LHCN-M2 (cell line): ENCODE results near the gene PRPSAP2. TPM values are rescaled to one million over a fixed set of nuclear protein-coding genes. Genes with fewer than 3 reads are reported as not detected.
"Not testable (repeated sequence)": the region's sequence is repeated elsewhere in the genome, so short reads cannot be mapped to it uniquely, and the experiment has no call there.

Source experiments
- DNase-seq: peaks from one replicate; pipeline ENCODE4 v3.0.0-alpha.2; 2012; ENCODE audit warnings: low read depth
- total RNA-seq: library from RNA; depleted of rRNA; stranded (reverse); fragments of >200 nt; gene quantifications from 2 replicates; pipeline ENCODE4 v1.2.3, GENCODE V29; 2014

Gene PRPSAP2
- total RNA-seq, 1 experiment from 2014 or later = 33.4 TPM

DNA sequence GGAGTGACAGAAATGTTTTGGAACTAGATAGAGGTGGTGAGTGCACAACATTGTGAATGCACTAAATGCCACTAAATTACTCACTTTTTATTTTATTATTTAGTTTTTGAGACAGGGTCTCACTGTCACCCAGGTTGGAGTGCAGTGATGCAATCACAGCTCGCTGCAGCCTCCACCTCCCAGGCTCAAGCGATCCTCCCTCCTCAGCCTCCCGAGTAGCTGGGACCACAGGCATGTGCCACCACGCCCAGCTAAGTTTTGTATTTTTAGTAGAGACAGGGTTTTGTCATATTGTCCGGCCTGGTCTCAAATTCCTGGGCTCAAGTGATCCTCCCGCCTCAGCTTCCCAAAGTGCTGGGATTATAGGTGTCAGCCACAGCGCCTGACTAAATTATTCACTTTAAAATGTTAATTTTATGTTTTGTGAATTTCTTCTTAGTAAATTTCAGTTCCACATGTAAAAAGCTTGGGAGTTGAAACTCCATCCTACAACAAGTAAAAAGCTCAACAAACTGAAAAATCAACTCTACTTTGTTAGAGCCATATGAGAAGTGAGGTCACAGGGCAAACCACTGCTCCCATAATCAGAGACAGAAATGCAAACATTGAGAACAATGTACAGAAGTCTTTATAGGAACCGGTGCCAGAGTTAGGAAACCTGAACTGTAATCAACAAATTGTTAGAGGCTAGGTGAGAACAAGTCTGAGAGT is 80.2 kb downstream of the PRPSAP2 start:
- DNase-seq = no peak

DNA sequence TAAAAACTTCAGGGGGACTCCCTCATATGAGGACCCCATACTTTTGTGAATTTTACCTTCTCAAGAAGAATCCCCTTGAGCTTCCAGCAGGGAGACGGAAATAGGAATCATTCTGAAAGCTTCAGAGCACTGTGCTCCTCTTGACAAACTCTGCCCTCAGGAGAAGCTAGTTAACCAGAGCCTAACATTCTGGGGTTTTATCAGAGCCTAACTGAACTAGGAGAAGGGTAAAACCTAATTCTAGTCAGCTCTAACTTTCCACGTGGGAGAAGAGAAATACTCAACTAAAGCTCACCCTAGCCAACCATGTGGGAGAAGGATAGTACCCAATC is 80.7 kb downstream of the PRPSAP2 start:
- DNase-seq = no peak

GRCh38 chr17:18944646-18945045 is 86.7 kb downstream of the PRPSAP2 start:
- DNase-seq = no peak

DNA sequence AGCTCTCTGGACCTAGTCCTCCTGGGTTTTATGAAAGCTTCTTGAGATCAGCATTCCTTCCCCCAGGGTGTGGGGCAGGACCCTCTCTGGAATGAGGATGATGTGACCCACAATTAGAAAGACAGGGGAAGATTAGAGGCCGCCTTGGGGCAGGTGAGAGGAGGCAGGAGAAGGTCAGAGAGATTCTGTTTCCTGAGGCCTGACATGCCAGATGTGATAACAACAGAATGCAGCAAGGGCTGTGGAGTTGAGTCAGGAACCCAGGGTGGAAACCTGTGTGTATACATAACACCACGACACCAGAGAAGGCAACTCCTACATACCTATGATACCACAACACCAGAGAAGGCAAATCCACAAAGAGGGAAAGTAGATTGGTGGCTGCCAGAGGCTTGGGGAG is 88.6 kb downstream of the PRPSAP2 start:
- no peak for DNase-seq

GRCh38 chr17:18947866-18948265 is 89.9 kb downstream of the PRPSAP2 start:
- no peak for DNase-seq

DNA sequence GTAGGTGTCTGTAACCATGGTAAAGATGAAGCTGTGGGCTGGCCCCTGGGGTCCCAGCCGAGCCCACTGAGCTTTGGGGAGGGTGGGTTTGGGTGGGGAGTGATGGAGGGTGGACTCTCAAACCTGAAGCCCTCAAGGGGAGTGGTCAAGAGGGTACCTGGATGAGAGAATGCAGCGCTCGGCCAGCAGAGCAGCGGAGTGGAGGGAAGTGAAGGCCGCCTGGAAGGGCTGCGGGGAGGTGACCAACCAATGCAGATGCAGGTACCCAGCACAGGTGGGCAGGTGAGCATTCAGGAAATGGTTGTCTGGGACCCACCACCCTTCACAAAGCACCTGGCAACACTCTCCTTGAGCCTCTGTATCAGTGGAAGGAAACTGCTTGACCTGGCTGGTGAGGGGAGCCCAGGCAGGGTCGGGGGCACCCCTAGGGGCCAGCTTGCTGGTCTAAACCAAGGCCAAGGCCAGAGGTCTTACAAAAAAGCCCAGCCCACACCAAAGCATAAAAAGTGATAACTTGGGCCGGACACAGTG is 90.6 kb downstream of the PRPSAP2 start:
- DNase-seq = no peak

DNA sequence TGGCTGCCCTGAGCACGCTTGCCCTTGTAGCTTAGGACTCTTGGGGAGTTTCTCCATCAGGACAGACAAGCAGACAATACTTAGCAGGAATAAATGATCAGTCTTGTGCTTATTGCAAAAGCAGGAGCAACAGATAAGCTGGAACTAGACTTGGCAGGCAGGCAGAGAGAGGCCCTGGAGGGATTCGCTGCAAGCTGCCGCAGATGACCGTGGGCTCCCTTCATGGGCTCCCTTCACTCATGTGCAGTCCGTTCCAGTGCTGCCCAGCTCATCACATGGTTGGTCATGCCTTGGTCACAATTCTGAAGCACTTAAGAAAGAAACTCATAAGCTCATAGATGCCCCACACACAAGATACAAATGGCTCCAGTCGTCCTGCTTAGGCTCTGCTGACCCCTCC is 91.6 kb downstream of the PRPSAP2 start:
- DNase-seq = no peak

- DNase-seq = no peak
Measured at GRCh38 chr17:18950346-18950745, 92.4 kb downstream of the PRPSAP2 start.

DNA sequence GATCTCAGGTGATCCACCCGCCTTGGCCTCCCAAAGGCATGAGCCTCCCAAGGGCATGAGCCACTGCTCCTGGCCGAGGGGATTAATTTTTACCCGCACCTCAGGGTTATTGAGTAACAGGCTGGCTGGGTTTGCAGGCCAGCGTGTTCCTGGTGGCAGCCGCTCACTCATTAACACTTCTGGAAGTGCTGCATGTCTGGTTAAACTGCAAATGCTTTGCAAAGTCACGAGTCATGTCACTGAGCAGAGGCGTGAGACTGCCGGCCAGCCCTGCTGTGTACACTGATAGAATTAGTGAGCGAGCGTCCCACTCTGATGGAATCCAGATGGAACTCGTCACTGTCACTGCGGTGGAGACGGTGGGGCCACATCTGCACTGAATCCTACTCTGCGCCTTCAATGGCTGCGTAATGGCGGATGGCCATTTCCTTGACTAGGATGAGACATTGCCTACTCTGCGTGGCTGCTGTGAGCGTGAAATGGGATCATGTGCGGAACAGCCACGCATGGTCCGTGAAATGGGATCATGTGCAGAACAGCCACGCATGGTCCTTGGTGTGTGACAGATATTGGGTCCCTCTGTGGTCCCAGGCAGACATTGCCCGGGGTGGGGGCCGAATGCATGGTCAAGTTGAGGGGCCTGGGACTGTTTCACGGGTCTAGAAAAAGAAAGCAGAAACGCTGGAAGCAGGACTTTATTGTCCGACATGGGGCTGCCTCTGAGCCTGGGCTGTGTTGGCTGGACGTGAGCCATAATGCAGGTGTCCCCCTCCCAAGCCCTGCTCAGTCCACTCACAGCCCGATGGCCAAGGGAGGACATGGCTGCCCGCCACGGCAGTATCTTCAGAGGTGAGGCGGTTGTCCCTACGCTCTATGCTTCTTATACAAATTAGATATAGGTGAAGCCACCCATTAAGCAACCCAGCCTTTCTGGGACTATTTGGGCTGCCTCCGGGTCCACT is 93.3 kb downstream of the PRPSAP2 start:
- DNase-seq = no peak

- peak; percentile 15 for DNase-seq
Measured at GRCh38 chr17:18951941-18952842, 94.3 kb downstream of the PRPSAP2 start, which contains the start of gene SLC5A10. Gene SLC5A10, plus strand, starts transcription at chr17:18952165. Its CDS starts 41 bp downstream, at chr17:18952206.

- DNase-seq = no peak
Measured at GRCh38 chr17:18953231-18953728, 95.3 kb downstream of the PRPSAP2 start.

GRCh38 chr17:18954321-18954720 is 96.4 kb downstream of the PRPSAP2 start:
- DNase-seq = no peak

- no peak for DNase-seq
Measured at GRCh38 chr17:18955009-18955408, 97.1 kb downstream of the PRPSAP2 start.

DNA sequence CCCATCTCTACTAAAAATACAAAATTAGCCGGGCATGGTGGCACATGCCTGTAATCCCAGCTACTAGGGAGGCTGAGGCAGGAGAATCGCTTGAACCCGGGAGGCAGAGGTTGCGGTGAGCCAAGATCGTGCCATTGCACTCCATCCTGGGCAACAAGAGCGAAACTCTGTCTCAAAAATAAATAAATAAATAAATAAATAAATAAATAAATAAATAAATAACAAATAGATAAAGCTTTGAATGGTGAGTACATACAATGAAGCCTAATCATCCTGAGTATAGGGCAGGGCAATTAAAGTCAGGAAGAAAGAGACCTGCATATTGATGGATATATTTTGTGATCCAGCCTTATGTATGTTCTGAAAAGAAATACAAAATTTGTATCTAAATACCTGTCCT is 98.1 kb downstream of the PRPSAP2 start:
- not testable (repeated sequence) for DNase-seq

GRCh38 chr17:18956581-18956980 is 98.7 kb downstream of the PRPSAP2 start:
- no peak for DNase-seq

- DNase-seq = no peak
Measured at GRCh38 chr17:18957831-18958230, 99.9 kb downstream of the PRPSAP2 start.

GRCh38 chr17:18958611-18959010 is 100.7 kb downstream of the PRPSAP2 start:
- no peak for DNase-seq

DNA sequence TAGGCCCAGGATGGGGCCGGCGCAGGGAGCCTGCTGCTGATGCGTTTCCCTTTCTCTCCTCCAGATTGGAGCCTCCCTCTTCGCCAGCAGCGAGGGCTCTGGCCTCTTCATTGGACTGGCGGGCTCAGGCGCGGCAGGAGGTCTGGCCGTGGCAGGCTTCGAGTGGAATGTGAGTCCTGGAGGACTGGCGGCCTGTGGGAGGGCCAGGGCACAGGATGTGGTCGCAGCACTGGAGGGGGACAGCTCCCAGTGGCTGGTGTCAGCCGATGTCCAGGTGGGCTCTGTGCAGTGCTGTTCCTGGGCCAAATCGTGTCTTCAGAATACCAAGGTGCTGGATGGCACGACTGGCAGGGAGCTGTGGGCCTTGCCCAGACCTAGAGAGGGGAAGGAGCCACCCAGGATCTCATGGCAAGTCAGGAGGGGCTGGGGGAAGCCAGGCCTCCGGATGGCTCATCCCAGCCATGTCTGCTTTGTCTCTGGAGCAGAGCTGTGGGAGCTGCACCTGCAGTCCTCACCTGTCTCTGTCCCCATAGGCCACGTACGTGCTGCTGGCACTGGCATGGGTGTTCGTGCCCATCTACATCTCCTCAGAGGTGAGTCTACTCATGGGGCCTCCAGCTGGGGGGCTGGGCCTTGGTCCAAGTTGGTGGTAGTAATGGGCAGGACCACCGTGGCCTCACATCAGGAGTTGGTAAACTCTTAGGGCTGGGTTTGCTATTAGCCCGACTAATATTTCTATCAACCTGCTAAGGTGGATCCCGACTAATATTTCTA is 101.3 kb downstream of the PRPSAP2 start:
- no peak for DNase-seq

DNA sequence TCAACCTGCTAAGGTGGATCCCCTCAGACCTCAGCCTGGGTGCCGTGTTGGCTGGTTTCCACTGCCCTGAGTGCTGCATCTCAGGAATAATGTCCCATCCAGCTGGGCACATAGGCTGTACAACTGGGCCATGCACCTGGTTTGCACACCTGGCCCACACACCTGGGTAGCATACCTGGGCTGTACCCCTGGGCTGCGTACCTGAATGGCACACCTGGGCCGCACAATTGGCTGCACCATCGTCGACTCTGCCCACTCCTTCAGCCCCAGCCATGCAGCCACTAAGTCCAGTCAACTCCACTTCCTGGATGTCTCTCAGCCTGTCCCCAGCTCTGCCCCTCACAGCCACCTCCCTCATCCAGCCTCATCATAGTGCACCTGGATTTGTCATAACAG is 101.9 kb downstream of the PRPSAP2 start:
- DNase-seq = no peak

GRCh38 chr17:18960241-18960665 is 102.3 kb downstream of the PRPSAP2 start:
- DNase-seq = no peak
